Ovary (tissue), 9 donors: ENCODE measurements around the gene RIBC1. TPM values are rescaled to one million over a fixed set of nuclear protein-coding genes. Genes with fewer than 3 reads are reported as not detected.
"Not testable (repeated sequence)": the region's sequence is repeated elsewhere in the genome, so short reads cannot be mapped to it uniquely, and the experiment has no call there.

Source experiments
- DNase-seq, 5 donors: peaks; one replicate each; pipeline ENCODE4 v3.0.0-alpha.2; 2019 to 2020
- H3K27ac ChIP-seq, 2 donors: fragments of 200-600 bp; one replicate each; pipeline versions ENCODE4 v1.5.1 to v1.8.0; 2019 to 2022
- H3K27me3 ChIP-seq: fragments of 200-600 bp; one replicate; pipeline ENCODE4 v1.8.0; 2022
- H3K36me3 ChIP-seq: fragments of 200-600 bp; sonication (generic); one replicate; pipeline ENCODE4 v1.5.1; 2019
- H3K4me1 ChIP-seq: one replicate; pipeline ENCODE4 v1.8.1; 2013; ENCODE audit warnings: mild to moderate bottlenecking, moderate library complexity; ENCODE audit not compliant: insufficient read depth
- H3K4me3 ChIP-seq: fragments of 200-600 bp; sonication (generic); one replicate; pipeline ENCODE4 v1.5.1; 2017
- H3K9me3 ChIP-seq, 2 donors: fragments of 200-600 bp in 1 of 2; sonication (generic) in 1 of 2; one replicate each; pipeline versions ENCODE4 v1.5.1 to v1.8.1; 2013 to 2019; ENCODE audit warnings: mild to moderate bottlenecking in 1 of 2, moderate library complexity in 1 of 2
- CTCF ChIP-seq, 3 donors: fragments of 450-650 bp in 2 of 3; fragments of 200-600 bp in 1 of 3; IDR thresholded peaks; one replicate each; pipeline versions ENCODE4 v1.5.1 to v1.8.0; 2016 to 2022; ENCODE audit warnings: antibody characterized with exemption in 3 of 3, mild to moderate bottlenecking in 1 of 3
- EP300 ChIP-seq: sonication (generic); formaldehyde crosslinking; IDR thresholded peaks from one replicate; pipeline ENCODE4 v1.6.1; 2017; ENCODE audit warnings: antibody characterized with exemption
- POLR2A ChIP-seq: fragments of 450-650 bp; IDR thresholded peaks from one replicate; pipeline ENCODE4 v1.6.1; 2017; ENCODE audit warnings: antibody characterized with exemption, mild to moderate bottlenecking, moderate library complexity
- WGBS, 3 donors: extraction: QIAGEN DNeasy Blood & Tissue Kit in 1 of 3; methylation state at CpG; one replicate each; pipeline versions ENCODE4 v1.1.5 to v1.1.7; 2013 to 2017; 5-methylcytosine and 5-hydroxymethylcytosine counted together
- intact Hi-C, 4 donors: fragments of 100-400 bp; cut with DNase I; formaldehyde crosslinking; loops; one replicate each; pipeline versions ENCODE4 v1.11.0 to v1.15.1; 2022 to 2023
- polyA plus RNA-seq, 2 donors: library from polyadenylated mRNA; stranded (reverse); fragments of 200-250 nt in 1 of 2; fragments of 350-450 nt in 1 of 2; fragmentation: Illumina TruSeq in 1 of 2; extraction: RNeasy Lipid Tissue Mini Kit (QIAGEN cat#74804) in 1 of 2; gene quantifications; one replicate each; pipeline ENCODE4 v1.2.3, GENCODE V29; 2013 to 2014
- total RNA-seq, 7 donors: library from RNA; depleted of rRNA in 2 of 7; stranded (reverse); fragments of >200 nt in 2 of 7; fragmentation: NEBNext Ultra II Directional in 3 of 7; extraction: Animal tissue kit (Norgen Biotek cat#: 25700) in 3 of 7; gene quantifications; one replicate each; pipeline versions ENCODE4 v1.1.0 to v1.2.4, GENCODE V29; 2016 to 2023
- donor health status: DM: no; HTN: no; CAD: no; lungs with moderate emphysema.
- donor health status: DM: no; HTN: no; CAD: no.
- donor health status: Bipolar disorder and iron deficiency.
- donor health status: DM: yes; HTN: yes; CAD: no.
- donor health status: DM: no; HTN: no; CAD: no.
- donor health status: DM: yes; HTN: yes; CAD: no.

RIBC1 gene
- total and polyA plus RNA-seq, 9 donors = 1.8 to 25.2 (median 2.6) TPM

GRCh38 chrX:53449632-53450031, 27.0 kb downstream of the RIBC1 start:
- no peaks in the 10 kb centered on the region for H3K27me3 ChIP-seq
- H3K36me3 ChIP-seq = no peaks in the 10 kb centered on the region
- H3K4me1 ChIP-seq = no peaks in the 10 kb centered on the region
- intact Hi-C loops = no loop called here
- no peak for DNase-seq
- TF ChIP-seq CTCF (IDR thresholded peaks at IDR 0.05) = no peak
- TF ChIP-seq POLR2A = no peak
- no peak for TF ChIP-seq EP300
- 75 to 88% (median 79%) methylated on average over 3 of the region's 3 CpGs for WGBS, 3 donors
- no peaks in the 10 kb centered on the region for H3K9me3 ChIP-seq
- H3K27ac ChIP-seq = no peak overlapping the region
- no peak overlapping the region for H3K4me3 ChIP-seq

GRCh38 chrX:53452812-53453211, 30.1 kb downstream of the RIBC1 start:
- no peaks in the 10 kb centered on the region for H3K4me1 ChIP-seq
- no peaks in the 10 kb centered on the region for H3K9me3 ChIP-seq
- intact Hi-C loops = no loop called here
- TF ChIP-seq CTCF (IDR thresholded peaks at IDR 0.05) (no peak), POLR2A (no peak), EP300 (no peak)
- H3K27me3 ChIP-seq = no peaks in the 10 kb centered on the region
- H3K4me3 ChIP-seq = no peak overlapping the region
- no peak for DNase-seq
- H3K36me3 ChIP-seq = no peaks in the 10 kb centered on the region
- no peak overlapping the region for H3K27ac ChIP-seq

- Histone ChIP-seq H3K9me3 (no peaks in the 10 kb centered on the region), H3K4me3 (no peak overlapping the region), H3K36me3 (no peaks in the 10 kb centered on the region), H3K27me3 (no peaks in the 10 kb centered on the region), H3K4me1 (no peaks in the 10 kb centered on the region), H3K27ac (no peak overlapping the region)
- DNase-seq = no peak
- intact Hi-C loops = no loop called here
- no peak for TF ChIP-seq EP300
- no peak for TF ChIP-seq POLR2A
- TF ChIP-seq CTCF (IDR thresholded peaks at IDR 0.05) = no peak
- 48 to 64% (median 53%) methylated on average over 3 of the region's 3 CpGs for WGBS, 3 donors
Measured at GRCh38 chrX:53456254-53456653, 33.6 kb downstream of the RIBC1 start.

- no peak for DNase-seq
- Histone ChIP-seq H3K27ac (no peak overlapping the region), H3K4me3 (no peak overlapping the region), H3K4me1 (no peaks in the 10 kb centered on the region), H3K36me3 (no peaks in the 10 kb centered on the region), H3K27me3 (no peaks in the 10 kb centered on the region), H3K9me3 (no peaks in the 10 kb centered on the region)
- intact Hi-C loops = no loop called here
- 22 to 29% (median 27%) methylated on average over 5 of the region's 5 CpGs for WGBS, 3 donors
- no peak for TF ChIP-seq POLR2A
- no peak for TF ChIP-seq EP300
- no peak for TF ChIP-seq CTCF (IDR thresholded peaks at IDR 0.05)
Measured at GRCh38 chrX:53458082-53458481, 35.4 kb downstream of the RIBC1 start.

GRCh38 chrX:53468659-53469058, 46.0 kb downstream of the RIBC1 start:
- DNase-seq, intact Hi-C loops, H3K4me1 ChIP-seq, H3K4me3 ChIP-seq, H3K9me3 ChIP-seq, H3K36me3 ChIP-seq, H3K27me3 ChIP-seq, H3K27ac ChIP-seq: not testable (repeated sequence)
- WGBS, 3 donors = 88 to 91% (median 89%) methylated on average over 3 of the region's 3 CpGs
